ENCODE data around the gene NOP53. TPM values are rescaled to one million over a fixed set of nuclear protein-coding genes. Genes with fewer than 3 reads are reported as not detected.

Gene NOP53
- total and polyA plus RNA-seq, 7 donors = 304 to 682 (median 560) TPM

GRCh38 chr19:47790398-47790814 is 45.1 kb downstream of the NOP53 start:
- Histone ChIP-seq H3K27ac (no peak overlapping the region), H3K4me1 (peaks cover 0 to 15% (median 9%) of the 10 kb centered on the region in 4 donors), H3K36me3 (peaks cover 11 to 26% (median 12%) of the 10 kb centered on the region in 4 donors), H3K4me3 (no peak overlapping the region), H3K9me3 (no peaks in the 10 kb centered on the region), H3K27me3 (no peaks in the 10 kb centered on the region)
- WGBS, 2 donors = 7 to 10% methylated on average over 10 of the region's 10 CpGs
- TF ChIP-seq CTCF (IDR thresholded peaks at IDR 0.05) (peak; percentile 58 to 91 (median 74)), POLR2AphosphoS5 (IDR thresholded peaks at IDR 0.05) (no peak)
- peak; percentile 89 for DNase-seq
- intact Hi-C loops (cut with DNase I) = no loop called here

GRCh38 chr19:47792616-47793015 is 47.3 kb downstream of the NOP53 start:
- H3K9me3 ChIP-seq = no peaks in the 10 kb centered on the region
- intact Hi-C loops (cut with DNase I) = no loop called here
- peaks cover 0 to 8% (median 6%) of the 10 kb centered on the region in 4 donors for H3K36me3 ChIP-seq
- no peak overlapping the region for H3K4me3 ChIP-seq
- DNase-seq = no peak
- no peak for TF ChIP-seq POLR2AphosphoS5 (IDR thresholded peaks at IDR 0.05)
- no peak for TF ChIP-seq POLR2A (IDR thresholded peaks at IDR 0.05)
- no peak for TF ChIP-seq EP300 (IDR thresholded peaks at IDR 0.05)
- TF ChIP-seq CTCF (IDR thresholded peaks at IDR 0.05) = no peak
- WGBS, 2 donors = 93 to 95% methylated on average over 1 of the region's 1 CpG
- H3K27ac ChIP-seq = no peak overlapping the region
- H3K4me1 ChIP-seq = peaks cover 0 to 15% (median 9%) of the 10 kb centered on the region in 4 donors
- H3K27me3 ChIP-seq = no peaks in the 10 kb centered on the region

- intact Hi-C loops (cut with DNase I) = no loop called here
- Histone ChIP-seq H3K9me3 (no peaks in the 10 kb centered on the region), H3K36me3 (no peaks in the 10 kb centered on the region), H3K27ac (no peak overlapping the region), H3K4me1 (peaks cover 0 to 7% (median 0%) of the 10 kb centered on the region in 4 donors), H3K27me3 (no peaks in the 10 kb centered on the region), H3K4me3 (no peak overlapping the region)
- DNase-seq = no peak
- 84 to 90% methylated on average over 18 of the region's 18 CpGs for WGBS, 2 donors
- TF ChIP-seq POLR2AphosphoS5 (IDR thresholded peaks at IDR 0.05) (no peak), EP300 (IDR thresholded peaks at IDR 0.05) (no peak), POLR2A (IDR thresholded peaks at IDR 0.05) (no peak), CTCF (IDR thresholded peaks at IDR 0.05) (no peak)
Observed at GRCh38 chr19:47794526-47794925, 49.2 kb downstream of the NOP53 start.

- TF ChIP-seq CTCF (IDR thresholded peaks at IDR 0.05) (no peak), POLR2AphosphoS5 (IDR thresholded peaks at IDR 0.05) (no peak), EP300 (IDR thresholded peaks at IDR 0.05) (no peak), POLR2A (IDR thresholded peaks at IDR 0.05) (no peak)
- Histone ChIP-seq H3K36me3 (no peaks in the 10 kb centered on the region), H3K4me1 (no peaks in the 10 kb centered on the region), H3K27ac (no peak overlapping the region), H3K9me3 (no peaks in the 10 kb centered on the region), H3K4me3 (no peak overlapping the region), H3K27me3 (no peaks in the 10 kb centered on the region)
- DNase-seq = no peak
- intact Hi-C loops (cut with DNase I) = no loop called here
- 51 to 75% methylated on average over 2 of the region's 2 CpGs for WGBS, 2 donors
Observed at GRCh38 chr19:47796785-47797184, 51.4 kb downstream of the NOP53 start.

Data from sigmoid colon (tissue), 7 donors.